ENCODE measurements around the gene KLB. TPM values are rescaled to one million over a fixed set of nuclear protein-coding genes. Genes with fewer than 3 reads are reported as not detected.

Gene KLB
- polyA plus RNA-seq, 3 donors = not detected

GRCh38 chr4:39384563-39384962 is 22.2 kb upstream of the KLB start:
- H3K9me3 Mint-ChIP-seq = peaks cover under 1 to 8% (median 4%) of the 10 kb centered on the region in 7 donors

GRCh38 chr4:39390603-39391002 is 16.1 kb upstream of the KLB start:
- no peaks in the 10 kb centered on the region for H3K36me3 ChIP-seq (replicated peaks in 1 of 2; ENCODE audit: control insufficient read depth in 1 of 2, insufficient read depth in 2 of 2, low read length in 2 of 2)
- Mint-ChIP-seq H3K27ac (no peak overlapping the region), H3K4me3 (no peak overlapping the region), H3K27me3 (ENCODE audit: low read depth in 3 of 3) (peaks cover 0 to 3% (median 0%) of the 10 kb centered on the region in 3 donors), H3K36me3 (no peaks in the 10 kb centered on the region), H3K9me3 (peaks cover 0 to 5% (median 0%) of the 10 kb centered on the region in 7 donors), H3K4me1 (no peaks in the 10 kb centered on the region)
- no peak overlapping the region for H3K4me3 ChIP-seq (replicated peaks in 1 of 3; ENCODE audit: low read depth in 2 of 3, low read length in 3 of 3)
- no peak overlapping the region for H3K4me2 ChIP-seq (replicated peaks; ENCODE audit: extremely low read depth, low read length, poor library complexity, severe bottlenecking)
- DNase-seq = no peak
- H3K79me2 ChIP-seq (ENCODE audit: insufficient read depth, low read length) = no peaks in the 10 kb centered on the region
- H3K27me3 ChIP-seq (ENCODE audit: control insufficient read depth in 2 of 2, insufficient read depth in 2 of 2, low read length in 2 of 2) = no peaks in the 10 kb centered on the region
- no peak overlapping the region for H2AFZ ChIP-seq (ENCODE audit: insufficient read depth, low read depth, low read length, poor library complexity, severe bottlenecking)
- no peaks in the 10 kb centered on the region for H4K20me1 ChIP-seq (ENCODE audit: insufficient read depth, low read length)
- no peaks in the 10 kb centered on the region for H3K4me1 ChIP-seq (ENCODE audit: control insufficient read depth in 1 of 2, insufficient read depth in 2 of 2, low read length in 2 of 2)
- no peak overlapping the region for H3K9ac ChIP-seq (ENCODE audit: insufficient read depth, low read length, poor library complexity, severe bottlenecking)
- no peak overlapping the region for H3K27ac ChIP-seq (ENCODE audit: low read depth in 1 of 2, low read length in 2 of 2)
- intact Hi-C loops (cut with micrococcal nuclease) = no loop called here
- H3K9me3 ChIP-seq (replicated peaks in 1 of 2; ENCODE audit: control insufficient read depth in 1 of 2, insufficient read depth in 1 of 2, low read length in 2 of 2) = no peaks in the 10 kb centered on the region
- WGBS (ENCODE audit: insufficient coverage) = 86% methylated on average over 5 of the region's 6 CpGs
- TF ChIP-seq, protein P1, sequence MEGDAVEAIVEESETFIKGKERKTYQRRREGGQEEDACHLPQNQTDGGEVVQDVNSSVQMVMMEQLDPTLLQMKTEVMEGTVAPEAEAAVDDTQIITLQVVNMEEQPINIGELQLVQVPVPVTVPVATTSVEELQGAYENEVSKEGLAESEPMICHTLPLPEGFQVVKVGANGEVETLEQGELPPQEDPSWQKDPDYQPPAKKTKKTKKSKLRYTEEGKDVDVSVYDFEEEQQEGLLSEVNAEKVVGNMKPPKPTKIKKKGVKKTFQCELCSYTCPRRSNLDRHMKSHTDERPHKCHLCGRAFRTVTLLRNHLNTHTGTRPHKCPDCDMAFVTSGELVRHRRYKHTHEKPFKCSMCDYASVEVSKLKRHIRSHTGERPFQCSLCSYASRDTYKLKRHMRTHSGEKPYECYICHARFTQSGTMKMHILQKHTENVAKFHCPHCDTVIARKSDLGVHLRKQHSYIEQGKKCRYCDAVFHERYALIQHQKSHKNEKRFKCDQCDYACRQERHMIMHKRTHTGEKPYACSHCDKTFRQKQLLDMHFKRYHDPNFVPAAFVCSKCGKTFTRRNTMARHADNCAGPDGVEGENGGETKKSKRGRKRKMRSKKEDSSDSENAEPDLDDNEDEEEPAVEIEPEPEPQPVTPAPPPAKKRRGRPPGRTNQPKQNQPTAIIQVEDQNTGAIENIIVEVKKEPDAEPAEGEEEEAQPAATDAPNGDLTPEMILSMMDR (IDR thresholded peaks at IDR 0.05) = no peak

More at GRCh38 chr4:39384563-39384962, 22.2 kb upstream of the KLB start:
- Histone ChIP-seq H2AFZ (ENCODE audit: insufficient read depth, low read depth, low read length, poor library complexity, severe bottlenecking) (no peak overlapping the region), H3K27me3 (ENCODE audit: control insufficient read depth in 2 of 2, insufficient read depth in 2 of 2, low read length in 2 of 2) (no peaks in the 10 kb centered on the region), H3K27ac (ENCODE audit: low read depth in 1 of 2, low read length in 2 of 2) (no peak overlapping the region), H3K36me3 (replicated peaks in 1 of 2; ENCODE audit: control insufficient read depth in 1 of 2, insufficient read depth in 2 of 2, low read length in 2 of 2) (no peaks in the 10 kb centered on the region), H3K9me3 (replicated peaks in 1 of 2; ENCODE audit: control insufficient read depth in 1 of 2, insufficient read depth in 1 of 2, low read length in 2 of 2) (no peaks in the 10 kb centered on the region), H3K9ac (ENCODE audit: insufficient read depth, low read length, poor library complexity, severe bottlenecking) (no peak overlapping the region), H3K79me2 (ENCODE audit: insufficient read depth, low read length) (no peaks in the 10 kb centered on the region), H3K4me2 (replicated peaks; ENCODE audit: extremely low read depth, low read length, poor library complexity, severe bottlenecking) (no peak overlapping the region), H3K4me3 (replicated peaks in 1 of 3; ENCODE audit: low read depth in 2 of 3, low read length in 3 of 3) (no peak overlapping the region), H4K20me1 (ENCODE audit: insufficient read depth, low read length) (no peaks in the 10 kb centered on the region), H3K4me1 (ENCODE audit: control insufficient read depth in 1 of 2, insufficient read depth in 2 of 2, low read length in 2 of 2) (no peaks in the 10 kb centered on the region)
- Mint-ChIP-seq H3K4me1 (no peaks in the 10 kb centered on the region), H3K27me3 (ENCODE audit: low read depth in 3 of 3) (peaks cover 0 to 4% (median 2%) of the 10 kb centered on the region in 3 donors), H3K4me3 (no peak overlapping the region), H3K36me3 (no peaks in the 10 kb centered on the region), H3K27ac (no peak overlapping the region)
- WGBS (ENCODE audit: insufficient coverage) = 96% methylated on average over 7 of the region's 11 CpGs
- TF ChIP-seq, protein P1 (IDR thresholded peaks at IDR 0.05) = no peak
- intact Hi-C loops (cut with micrococcal nuclease) = no loop called here
- DNase-seq = no peak
